GM18499 (cell line): Measurements from ENCODE around the gene NR2C2.

Experiments used
- ATAC-seq: cut with Tn5 transposase; IDR thresholded peaks from one replicate; pipeline ENCODE4 v1.9.1; 2021; ENCODE audit warnings: moderate number of reproducible peaks; ENCODE audit not compliant: insufficient read depth, unreplicated experiment

The NR2C2 gene

DNA sequence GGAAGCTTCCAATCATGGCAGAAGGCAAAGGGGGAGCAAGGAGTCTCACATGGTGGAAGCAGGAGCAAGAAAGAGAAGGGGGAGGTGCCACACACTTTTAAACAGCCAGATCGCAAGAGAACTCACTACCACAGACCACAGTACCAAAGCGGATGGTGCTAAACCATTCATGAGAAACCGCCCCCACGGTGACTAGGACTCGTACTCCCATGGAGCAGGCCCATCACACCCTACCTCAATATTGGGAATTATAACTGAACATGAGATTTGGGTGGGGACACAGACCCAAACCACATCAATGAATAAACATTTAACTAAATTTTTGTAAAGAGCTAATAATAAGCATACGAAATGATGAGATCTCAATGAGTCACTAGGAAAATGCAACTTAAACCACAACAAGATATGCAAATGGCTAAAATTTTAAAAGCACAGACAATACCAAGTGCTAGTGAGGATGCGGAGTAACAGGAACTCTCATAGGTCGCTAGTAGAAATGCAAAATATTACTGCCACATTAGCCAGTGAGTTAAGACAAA lies 107.7 kb downstream of the NR2C2 start:
- ATAC-seq, result peak; percentile 34

GRCh38 chr3:15056676-15057404 lies 109.5 kb downstream of the NR2C2 start:
- no peak for ATAC-seq

DNA sequence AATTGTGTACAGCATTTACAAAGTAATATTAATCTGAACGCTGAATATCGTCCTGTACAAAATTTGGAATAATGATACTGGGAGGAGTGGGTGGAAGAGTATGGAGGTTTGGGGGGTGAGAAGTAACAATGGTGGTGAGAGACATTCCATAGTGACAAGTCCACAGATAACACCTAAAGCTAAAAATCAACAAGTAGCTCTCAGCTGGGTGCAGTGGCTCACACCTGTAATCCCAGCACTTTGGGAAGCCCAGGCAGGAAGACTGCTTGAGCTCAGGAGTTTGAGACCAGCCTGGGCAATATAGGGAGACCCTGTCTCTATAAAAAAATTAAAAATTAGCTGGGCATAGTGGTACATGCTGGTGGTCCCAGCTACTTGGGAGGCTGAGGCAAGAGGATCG lies 112.6 kb downstream of the NR2C2 start:
- no peak for ATAC-seq

- no peak for ATAC-seq
Observed at GRCh38 chr3:15063238-15063637, 115.9 kb downstream of the NR2C2 start.

DNA sequence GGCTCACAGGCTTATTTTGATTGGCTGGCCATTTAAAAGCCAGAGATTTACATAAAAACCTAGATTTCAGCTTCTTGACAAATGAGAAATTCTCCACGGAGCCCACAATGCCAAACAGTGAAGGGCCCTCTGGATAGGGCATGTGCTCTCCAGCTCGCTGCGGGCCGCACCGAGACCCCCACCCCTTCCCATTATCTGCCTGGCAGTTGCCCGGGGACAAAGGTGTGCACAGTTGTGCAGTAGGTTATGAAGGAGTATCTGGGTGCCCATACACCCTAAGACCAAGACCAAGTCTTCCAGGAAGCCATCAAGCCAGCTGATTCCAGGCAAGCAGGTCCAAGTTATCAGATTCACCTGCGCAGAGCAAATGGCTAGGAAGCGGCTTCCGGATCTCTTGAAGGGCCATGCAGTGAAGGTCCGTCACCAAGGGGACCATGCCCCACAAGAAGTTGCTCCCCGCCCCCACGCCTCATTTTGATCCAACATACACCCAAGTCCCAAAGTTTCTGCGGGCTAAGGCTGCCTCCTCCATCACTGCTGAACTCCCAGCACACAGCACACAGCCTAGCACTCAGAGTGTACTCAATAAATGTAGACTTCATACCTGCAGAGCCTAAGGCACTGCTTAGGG lies 116.4 kb downstream of the NR2C2 start:
- ATAC-seq, result no peak

GRCh38 chr3:15064299-15064834 lies 117.0 kb downstream of the NR2C2 start:
- ATAC-seq, result no peak

- peak; percentile 62 for ATAC-seq
Observed at GRCh38 chr3:15064835-15065549, 117.6 kb downstream of the NR2C2 start, which contains the start of gene MRPS25. MRPS25 (minus strand) TSS chr3:15065315; CDS start chr3:15065194, 121 bp downstream.

GRCh38 chr3:15065550-15066007 lies 118.2 kb downstream of the NR2C2 start:
- ATAC-seq, result no peak

DNA sequence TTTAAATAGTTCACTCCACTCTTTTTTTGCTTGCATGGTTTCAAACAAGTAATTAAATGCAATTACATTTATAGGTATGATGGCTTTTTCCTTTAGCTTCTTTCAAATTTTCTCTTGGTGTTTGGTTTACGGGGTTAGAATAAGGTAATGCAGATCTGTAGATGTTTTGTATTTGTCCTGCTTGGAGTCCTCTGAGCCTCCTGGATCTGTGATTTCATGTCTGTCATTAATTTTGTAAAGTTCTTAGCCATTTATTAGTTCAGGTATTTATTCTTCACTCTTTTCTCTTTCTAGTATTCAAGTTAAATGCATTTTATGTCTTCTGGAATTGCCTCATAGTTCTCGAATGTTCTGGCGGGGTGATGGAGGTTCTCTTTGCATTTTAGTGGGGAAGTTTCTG lies 119.1 kb downstream of the NR2C2 start:
- ATAC-seq, result no peak

- no peak for ATAC-seq
Observed at GRCh38 chr3:15069441-15069840, 122.1 kb downstream of the NR2C2 start.

GRCh38 chr3:15071699-15072098 lies 124.3 kb downstream of the NR2C2 start:
- ATAC-seq, result no peak

DNA sequence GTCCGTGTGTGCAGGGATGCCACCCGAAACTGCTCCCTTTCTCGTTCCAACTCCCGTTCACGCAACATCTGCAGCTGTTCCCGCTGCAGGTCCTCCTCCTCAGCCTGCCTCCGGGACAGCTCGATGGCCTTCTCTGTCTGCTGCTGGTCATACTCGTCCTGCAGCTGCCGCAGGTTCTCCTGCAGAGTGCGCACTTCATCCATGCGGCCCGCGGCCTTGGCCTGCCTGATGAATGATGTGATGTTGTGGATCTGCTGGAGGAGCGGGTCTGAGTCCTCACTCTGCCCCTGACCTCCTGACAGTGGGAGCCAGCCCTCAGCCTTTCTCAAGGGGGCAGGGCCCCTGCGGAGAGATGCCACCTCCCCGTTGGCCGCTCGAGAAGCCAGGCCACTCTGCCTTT lies 127.1 kb downstream of the NR2C2 start:
- no peak for ATAC-seq

DNA sequence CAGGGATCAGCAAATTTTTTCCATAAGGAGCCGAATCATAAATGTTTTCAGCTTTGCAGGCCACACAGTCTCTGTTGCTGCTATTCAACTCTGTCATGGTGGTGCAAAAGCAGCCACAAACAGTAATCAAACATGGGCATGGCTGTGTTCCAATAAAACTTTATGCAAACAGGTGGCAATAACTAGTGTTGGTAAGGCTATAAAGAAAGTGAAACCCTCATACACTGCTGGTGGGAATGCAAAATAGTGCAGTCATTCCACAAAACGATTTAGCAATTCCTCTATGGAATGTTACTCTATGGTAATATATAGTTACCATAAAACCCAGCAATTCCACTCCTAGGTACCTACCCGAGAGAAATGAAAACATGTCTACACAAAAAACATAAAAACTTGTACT lies 131.7 kb downstream of the NR2C2 start:
- ATAC-seq, result no peak

- no peak for ATAC-seq
Observed at GRCh38 chr3:15081960-15082664, 134.7 kb downstream of the NR2C2 start.

DNA sequence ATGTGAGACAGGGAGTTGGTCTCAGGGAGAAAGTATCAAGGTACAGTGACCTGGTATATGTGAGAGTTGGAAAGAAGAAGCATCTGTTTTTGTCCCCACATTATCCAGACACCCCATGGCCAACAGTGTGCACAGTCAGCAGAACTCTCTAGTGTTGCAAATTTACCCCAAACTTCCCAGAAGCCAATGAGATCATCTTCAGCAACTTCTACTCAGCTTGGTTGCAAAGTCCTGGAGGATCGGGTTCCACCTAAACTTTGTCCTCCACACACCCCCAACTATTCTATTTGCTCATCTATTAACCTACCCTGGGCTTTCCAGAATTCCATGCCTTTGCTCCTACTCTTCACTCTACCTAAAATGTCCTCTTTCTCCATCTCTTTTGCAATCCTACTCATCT lies 135.9 kb downstream of the NR2C2 start:
- no peak for ATAC-seq

DNA sequence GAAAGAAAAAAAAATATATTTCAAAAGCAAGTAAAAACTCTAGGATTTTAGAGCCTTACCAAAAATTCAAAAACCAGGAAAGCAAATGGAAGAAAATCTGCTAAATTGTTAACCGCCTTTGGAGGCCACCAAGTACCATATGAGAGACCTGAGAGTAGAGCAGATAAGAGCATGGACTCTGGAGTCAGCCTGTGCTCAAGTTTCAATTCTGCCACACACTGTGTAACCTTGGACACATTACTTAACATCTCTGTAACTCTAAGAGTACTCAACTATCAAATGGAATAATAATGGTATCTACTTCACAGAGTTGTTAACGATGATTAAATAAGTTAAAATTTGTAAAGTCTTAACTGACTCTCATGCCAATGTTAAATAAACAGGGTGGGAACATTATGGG lies 138.9 kb downstream of the NR2C2 start:
- no peak for ATAC-seq

GRCh38 chr3:15086699-15087098 lies 139.3 kb downstream of the NR2C2 start:
- no peak for ATAC-seq

DNA sequence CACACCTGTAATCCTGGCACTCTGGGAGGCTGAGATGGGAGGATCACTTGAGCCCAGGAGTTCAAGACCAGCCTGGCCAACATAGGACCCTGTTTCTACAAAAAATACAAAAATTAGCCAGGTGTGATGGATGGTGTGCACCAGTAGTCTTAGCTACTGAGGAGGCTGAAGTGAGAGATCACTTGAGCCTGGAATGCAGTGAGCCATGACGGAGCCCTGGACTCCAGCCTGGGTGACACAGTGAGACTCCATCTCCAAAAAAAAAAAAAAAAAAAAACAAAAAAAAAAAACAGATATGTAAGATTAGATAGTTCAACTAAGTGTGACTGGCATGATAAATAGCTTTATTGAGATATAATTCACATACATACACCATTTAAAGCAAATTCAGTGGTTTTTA lies 141.8 kb downstream of the NR2C2 start:
- no peak for ATAC-seq

DNA sequence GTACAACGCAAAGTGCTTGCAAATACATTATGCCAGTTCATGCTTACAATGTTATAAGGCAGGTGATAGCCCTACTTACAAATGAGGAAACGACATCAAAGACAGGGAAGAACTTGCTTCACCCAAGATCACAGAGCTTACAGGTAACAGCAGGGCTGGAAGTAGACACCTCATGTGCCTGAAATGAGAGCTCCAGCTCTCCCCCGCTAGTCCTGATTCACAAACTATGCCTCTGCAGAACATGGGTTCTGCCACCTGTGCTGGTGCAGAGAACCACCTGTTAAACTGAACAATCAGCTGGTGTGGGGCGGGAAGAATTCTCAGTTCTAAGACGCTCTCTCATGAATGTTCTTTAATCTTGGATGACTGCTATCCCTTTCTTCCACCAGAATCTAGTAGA lies 144.2 kb downstream of the NR2C2 start:
- no peak for ATAC-seq

- ATAC-seq, result no peak
Observed at GRCh38 chr3:15092686-15093085, 145.3 kb downstream of the NR2C2 start.
